ENCODE measurements around the gene RAB40B.

DNA sequence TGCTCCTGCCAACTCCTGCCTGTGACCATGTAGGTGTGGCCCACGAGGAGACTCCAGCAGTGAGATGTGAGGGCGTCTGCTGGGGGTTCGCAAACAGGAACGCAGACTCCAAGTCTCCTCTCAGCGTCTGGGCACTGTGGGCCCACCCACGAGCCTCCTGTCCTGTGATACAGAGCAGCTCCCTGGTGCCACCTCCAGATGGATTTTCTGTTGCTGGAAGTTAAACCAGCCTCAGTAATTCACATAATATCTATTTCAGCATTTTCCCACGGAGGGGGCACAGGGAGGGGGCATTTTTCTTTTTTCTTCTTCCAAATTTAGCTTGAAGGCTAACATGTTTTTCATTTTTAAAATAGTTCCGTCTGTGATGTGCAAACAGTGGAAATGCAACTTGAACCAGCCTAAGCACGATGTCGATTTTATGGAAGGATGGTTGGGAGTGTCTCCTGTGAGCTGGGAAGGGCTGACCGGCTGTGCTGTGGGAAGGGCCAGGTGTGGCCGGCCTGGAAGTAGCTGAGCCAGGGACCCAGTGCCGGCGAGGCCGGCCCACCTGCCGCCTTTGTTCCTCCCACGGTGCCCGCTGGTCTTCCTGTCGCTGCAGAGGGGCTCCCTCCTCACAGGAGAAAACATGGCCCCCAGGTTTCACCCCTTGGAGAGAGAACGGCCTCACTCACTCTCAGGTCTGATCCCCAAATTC, 3.9 kb upstream of the RAB40B start:
- TF ChIP-seq, protein P1, sequence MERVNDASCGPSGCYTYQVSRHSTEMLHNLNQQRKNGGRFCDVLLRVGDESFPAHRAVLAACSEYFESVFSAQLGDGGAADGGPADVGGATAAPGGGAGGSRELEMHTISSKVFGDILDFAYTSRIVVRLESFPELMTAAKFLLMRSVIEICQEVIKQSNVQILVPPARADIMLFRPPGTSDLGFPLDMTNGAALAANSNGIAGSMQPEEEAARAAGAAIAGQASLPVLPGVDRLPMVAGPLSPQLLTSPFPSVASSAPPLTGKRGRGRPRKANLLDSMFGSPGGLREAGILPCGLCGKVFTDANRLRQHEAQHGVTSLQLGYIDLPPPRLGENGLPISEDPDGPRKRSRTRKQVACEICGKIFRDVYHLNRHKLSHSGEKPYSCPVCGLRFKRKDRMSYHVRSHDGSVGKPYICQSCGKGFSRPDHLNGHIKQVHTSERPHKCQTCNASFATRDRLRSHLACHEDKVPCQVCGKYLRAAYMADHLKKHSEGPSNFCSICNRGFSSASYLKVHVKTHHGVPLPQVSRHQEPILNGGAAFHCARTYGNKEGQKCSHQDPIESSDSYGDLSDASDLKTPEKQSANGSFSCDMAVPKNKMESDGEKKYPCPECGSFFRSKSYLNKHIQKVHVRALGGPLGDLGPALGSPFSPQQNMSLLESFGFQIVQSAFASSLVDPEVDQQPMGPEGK (CRISPR knock-in tag; IDR thresholded peaks at IDR 0.05; ENCODE audit: borderline replicate concordance) = no peak
- TF ChIP-seq, protein P2, sequence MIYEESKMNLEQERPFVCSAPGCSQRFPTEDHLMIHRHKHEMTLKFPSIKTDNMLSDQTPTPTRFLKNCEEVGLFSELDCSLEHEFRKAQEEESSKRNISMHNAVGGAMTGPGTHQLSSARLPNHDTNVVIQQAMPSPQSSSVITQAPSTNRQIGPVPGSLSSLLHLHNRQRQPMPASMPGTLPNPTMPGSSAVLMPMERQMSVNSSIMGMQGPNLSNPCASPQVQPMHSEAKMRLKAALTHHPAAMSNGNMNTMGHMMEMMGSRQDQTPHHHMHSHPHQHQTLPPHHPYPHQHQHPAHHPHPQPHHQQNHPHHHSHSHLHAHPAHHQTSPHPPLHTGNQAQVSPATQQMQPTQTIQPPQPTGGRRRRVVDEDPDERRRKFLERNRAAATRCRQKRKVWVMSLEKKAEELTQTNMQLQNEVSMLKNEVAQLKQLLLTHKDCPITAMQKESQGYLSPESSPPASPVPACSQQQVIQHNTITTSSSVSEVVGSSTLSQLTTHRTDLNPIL (CRISPR knock-in tag; IDR thresholded peaks at IDR 0.05; ENCODE audit: low read depth) = no peak
- TF ChIP-seq ISL1 (CRISPR knock-in tag; IDR thresholded peaks at IDR 0.05) = no peak
- no peak for TF ChIP-seq SNAI2 (CRISPR knock-in tag; IDR thresholded peaks at IDR 0.05)
- no peak for TF ChIP-seq OSR1 (CRISPR knock-in tag; IDR thresholded peaks at IDR 0.05)
- no peak for TF ChIP-seq TCF4 (CRISPR knock-in tag; IDR thresholded peaks at IDR 0.05; ENCODE audit: borderline replicate concordance)
- TF ChIP-seq ZNF8 (CRISPR knock-in tag; IDR thresholded peaks at IDR 0.05) = no peak
- TF ChIP-seq TOX (CRISPR knock-in tag; IDR thresholded peaks at IDR 0.05; ENCODE audit: borderline replicate concordance) = no peak
- no peak for TF ChIP-seq ZNF70 (CRISPR knock-in tag; IDR thresholded peaks at IDR 0.05)
- TF ChIP-seq ZFP30 (CRISPR knock-in tag; IDR thresholded peaks at IDR 0.05) = no peak
- TF ChIP-seq, protein P3, sequence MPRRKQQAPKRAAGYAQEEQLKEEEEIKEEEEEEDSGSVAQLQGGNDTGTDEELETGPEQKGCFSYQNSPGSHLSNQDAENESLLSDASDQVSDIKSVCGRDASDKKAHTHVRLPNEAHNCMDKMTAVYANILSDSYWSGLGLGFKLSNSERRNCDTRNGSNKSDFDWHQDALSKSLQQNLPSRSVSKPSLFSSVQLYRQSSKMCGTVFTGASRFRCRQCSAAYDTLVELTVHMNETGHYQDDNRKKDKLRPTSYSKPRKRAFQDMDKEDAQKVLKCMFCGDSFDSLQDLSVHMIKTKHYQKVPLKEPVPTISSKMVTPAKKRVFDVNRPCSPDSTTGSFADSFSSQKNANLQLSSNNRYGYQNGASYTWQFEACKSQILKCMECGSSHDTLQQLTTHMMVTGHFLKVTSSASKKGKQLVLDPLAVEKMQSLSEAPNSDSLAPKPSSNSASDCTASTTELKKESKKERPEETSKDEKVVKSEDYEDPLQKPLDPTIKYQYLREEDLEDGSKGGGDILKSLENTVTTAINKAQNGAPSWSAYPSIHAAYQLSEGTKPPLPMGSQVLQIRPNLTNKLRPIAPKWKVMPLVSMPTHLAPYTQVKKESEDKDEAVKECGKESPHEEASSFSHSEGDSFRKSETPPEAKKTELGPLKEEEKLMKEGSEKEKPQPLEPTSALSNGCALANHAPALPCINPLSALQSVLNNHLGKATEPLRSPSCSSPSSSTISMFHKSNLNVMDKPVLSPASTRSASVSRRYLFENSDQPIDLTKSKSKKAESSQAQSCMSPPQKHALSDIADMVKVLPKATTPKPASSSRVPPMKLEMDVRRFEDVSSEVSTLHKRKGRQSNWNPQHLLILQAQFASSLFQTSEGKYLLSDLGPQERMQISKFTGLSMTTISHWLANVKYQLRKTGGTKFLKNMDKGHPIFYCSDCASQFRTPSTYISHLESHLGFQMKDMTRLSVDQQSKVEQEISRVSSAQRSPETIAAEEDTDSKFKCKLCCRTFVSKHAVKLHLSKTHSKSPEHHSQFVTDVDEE (CRISPR knock-in tag; IDR thresholded peaks at IDR 0.05) = no peak
- TF ChIP-seq, protein P4, sequence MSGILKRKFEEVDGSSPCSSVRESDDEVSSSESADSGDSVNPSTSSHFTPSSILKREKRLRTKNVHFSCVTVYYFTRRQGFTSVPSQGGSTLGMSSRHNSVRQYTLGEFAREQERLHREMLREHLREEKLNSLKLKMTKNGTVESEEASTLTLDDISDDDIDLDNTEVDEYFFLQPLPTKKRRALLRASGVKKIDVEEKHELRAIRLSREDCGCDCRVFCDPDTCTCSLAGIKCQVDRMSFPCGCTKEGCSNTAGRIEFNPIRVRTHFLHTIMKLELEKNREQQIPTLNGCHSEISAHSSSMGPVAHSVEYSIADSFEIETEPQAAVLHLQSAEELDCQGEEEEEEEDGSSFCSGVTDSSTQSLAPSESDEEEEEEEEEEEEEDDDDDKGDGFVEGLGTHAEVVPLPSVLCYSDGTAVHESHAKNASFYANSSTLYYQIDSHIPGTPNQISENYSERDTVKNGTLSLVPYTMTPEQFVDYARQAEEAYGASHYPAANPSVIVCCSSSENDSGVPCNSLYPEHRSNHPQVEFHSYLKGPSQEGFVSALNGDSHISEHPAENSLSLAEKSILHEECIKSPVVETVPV (CRISPR knock-in tag; IDR thresholded peaks at IDR 0.05) = no peak
- no peak for TF ChIP-seq ZC3H10 (CRISPR knock-in tag; IDR thresholded peaks at IDR 0.05)

All from SK-N-SH treated with all-trans-retinoic acid at 6 μM for 48 hours (cell line).